ENCODE results near the gene ZNF423. TPM values are rescaled to one million over a fixed set of nuclear protein-coding genes. Genes with fewer than 3 reads are reported as not detected.

ZNF423 gene
- total and polyA plus RNA-seq, 3 experiments from 2014 or later = not detected

- Mint-ChIP-seq H3K36me3 (no peaks in the 10 kb centered on the region), H3K4me1 (no peaks in the 10 kb centered on the region), H3K9me3 (no peaks in the 10 kb centered on the region), H3K27ac (no peak overlapping the region), H3K27me3 (peaks cover 17 to 47% of the 10 kb centered on the region in 2 donors), H3K4me3 (no peak overlapping the region)
- no peak overlapping the region for H3K27ac ChIP-seq (ENCODE audit: low read depth, low read length)
- H3K36me3 ChIP-seq (ENCODE audit: insufficient read depth, low read length) = no peaks in the 10 kb centered on the region
- POLR2A ChIA-PET = no interaction called here
- H3K4me3 ChIP-seq (ENCODE audit: low read length) = no peak overlapping the region
- no peaks in the 10 kb centered on the region for H3K4me1 ChIP-seq (ENCODE audit: insufficient read depth, low read length)
- CTCF ChIA-PET = no interaction called here
- no peak for DNase-seq
- no peaks in the 10 kb centered on the region for H3K9me3 ChIP-seq (ENCODE audit: low read length)
- no peaks in the 10 kb centered on the region for H3K27me3 ChIP-seq (ENCODE audit: insufficient read depth, low read length, poor library complexity, severe bottlenecking)
Observed at GRCh38 chr16:49836668-49837067, 19.2 kb downstream of the ZNF423 start.

GRCh38 chr16:49836218-49836617 is 19.7 kb downstream of the ZNF423 start:
- POLR2A ChIA-PET = no interaction called here
- no peaks in the 10 kb centered on the region for H3K9me3 ChIP-seq (ENCODE audit: low read length)
- no peak for DNase-seq
- H3K9me3 Mint-ChIP-seq = no peaks in the 10 kb centered on the region
- H3K27ac Mint-ChIP-seq = no peak overlapping the region
- CTCF ChIA-PET = no interaction called here
- no peaks in the 10 kb centered on the region for H3K4me1 Mint-ChIP-seq
- H3K4me3 Mint-ChIP-seq = no peak overlapping the region
- H3K27me3 ChIP-seq (ENCODE audit: insufficient read depth, low read length, poor library complexity, severe bottlenecking) = no peaks in the 10 kb centered on the region
- peaks cover 17 to 45% of the 10 kb centered on the region in 2 donors for H3K27me3 Mint-ChIP-seq
- H3K36me3 ChIP-seq (ENCODE audit: insufficient read depth, low read length) = no peaks in the 10 kb centered on the region
- H3K4me1 ChIP-seq (ENCODE audit: insufficient read depth, low read length) = no peaks in the 10 kb centered on the region
- H3K4me3 ChIP-seq (ENCODE audit: low read length) = no peak overlapping the region
- no peaks in the 10 kb centered on the region for H3K36me3 Mint-ChIP-seq
- H3K27ac ChIP-seq (ENCODE audit: low read depth, low read length) = no peak overlapping the region

GRCh38 chr16:49835161-49835777 is 20.6 kb downstream of the ZNF423 start:
- Histone ChIP-seq H3K9me3 (ENCODE audit: low read length) (no peaks in the 10 kb centered on the region), H3K4me3 (ENCODE audit: low read length) (no peak overlapping the region), H3K36me3 (ENCODE audit: insufficient read depth, low read length) (no peaks in the 10 kb centered on the region), H3K4me1 (ENCODE audit: insufficient read depth, low read length) (no peaks in the 10 kb centered on the region), H3K27ac (ENCODE audit: low read depth, low read length) (no peak overlapping the region), H3K27me3 (ENCODE audit: insufficient read depth, low read length, poor library complexity, severe bottlenecking) (no peaks in the 10 kb centered on the region)
- no peak overlapping the region for H3K4me3 Mint-ChIP-seq
- no peak overlapping the region for H3K27ac Mint-ChIP-seq
- no peaks in the 10 kb centered on the region for H3K9me3 Mint-ChIP-seq
- ChIA-PET CTCF (no interaction called here), POLR2A (no interaction called here)
- H3K36me3 Mint-ChIP-seq = no peaks in the 10 kb centered on the region
- no peak for DNase-seq
- H3K4me1 Mint-ChIP-seq = no peaks in the 10 kb centered on the region
- H3K27me3 Mint-ChIP-seq = peaks cover 13 to 42% of the 10 kb centered on the region in 2 donors

- Histone ChIP-seq H3K9me3 (ENCODE audit: low read length) (no peaks in the 10 kb centered on the region), H3K36me3 (ENCODE audit: insufficient read depth, low read length) (no peaks in the 10 kb centered on the region), H3K4me1 (ENCODE audit: insufficient read depth, low read length) (no peaks in the 10 kb centered on the region), H3K4me3 (ENCODE audit: low read length) (no peak overlapping the region), H3K27ac (ENCODE audit: low read depth, low read length) (no peak overlapping the region), H3K27me3 (ENCODE audit: insufficient read depth, low read length, poor library complexity, severe bottlenecking) (no peaks in the 10 kb centered on the region)
- peaks cover 0 to 2% (median 0%) of the 10 kb centered on the region in 5 donors for H3K9me3 Mint-ChIP-seq
- CTCF ChIA-PET = no interaction called here
- H3K4me3 Mint-ChIP-seq = no peak overlapping the region
- no peak for DNase-seq
- H3K27ac Mint-ChIP-seq = no peak overlapping the region
- H3K36me3 Mint-ChIP-seq = no peaks in the 10 kb centered on the region
- POLR2A ChIA-PET = no interaction called here
- H3K4me1 Mint-ChIP-seq = no peaks in the 10 kb centered on the region
- peaks cover 10 to 41% of the 10 kb centered on the region in 2 donors for H3K27me3 Mint-ChIP-seq
Observed at GRCh38 chr16:49834531-49835151, 21.3 kb downstream of the ZNF423 start.

GRCh38 chr16:49833796-49834530 is 21.9 kb downstream of the ZNF423 start:
- H3K4me1 Mint-ChIP-seq = no peaks in the 10 kb centered on the region
- peaks cover 10 to 41% of the 10 kb centered on the region in 2 donors for H3K27me3 Mint-ChIP-seq
- Histone ChIP-seq H3K36me3 (ENCODE audit: insufficient read depth, low read length) (no peaks in the 10 kb centered on the region), H3K27ac (ENCODE audit: low read depth, low read length) (no peak overlapping the region), H3K4me3 (ENCODE audit: low read length) (no peak overlapping the region), H3K4me1 (ENCODE audit: insufficient read depth, low read length) (no peaks in the 10 kb centered on the region), H3K27me3 (ENCODE audit: insufficient read depth, low read length, poor library complexity, severe bottlenecking) (no peaks in the 10 kb centered on the region), H3K9me3 (ENCODE audit: low read length) (no peaks in the 10 kb centered on the region)
- H3K36me3 Mint-ChIP-seq = no peaks in the 10 kb centered on the region
- ChIA-PET CTCF (no interaction called here), POLR2A (no interaction called here)
- no peak overlapping the region for H3K27ac Mint-ChIP-seq
- DNase-seq = no peak
- peaks cover 0 to 2% (median 0%) of the 10 kb centered on the region in 5 donors for H3K9me3 Mint-ChIP-seq
- H3K4me3 Mint-ChIP-seq = no peak overlapping the region

GRCh38 chr16:49833085-49833484 is 22.8 kb downstream of the ZNF423 start:
- ChIA-PET POLR2A (no interaction called here), CTCF (no interaction called here)
- H3K9me3 Mint-ChIP-seq = peaks cover 0 to 2% (median 0%) of the 10 kb centered on the region in 5 donors
- peaks cover 11 to 41% of the 10 kb centered on the region in 2 donors for H3K27me3 Mint-ChIP-seq
- Histone ChIP-seq H3K4me1 (ENCODE audit: insufficient read depth, low read length) (no peaks in the 10 kb centered on the region), H3K36me3 (ENCODE audit: insufficient read depth, low read length) (no peaks in the 10 kb centered on the region), H3K9me3 (ENCODE audit: low read length) (no peaks in the 10 kb centered on the region), H3K27ac (ENCODE audit: low read depth, low read length) (no peak overlapping the region), H3K4me3 (ENCODE audit: low read length) (no peak overlapping the region), H3K27me3 (ENCODE audit: insufficient read depth, low read length, poor library complexity, severe bottlenecking) (no peaks in the 10 kb centered on the region)
- H3K27ac Mint-ChIP-seq = no peak overlapping the region
- no peaks in the 10 kb centered on the region for H3K4me1 Mint-ChIP-seq
- no peaks in the 10 kb centered on the region for H3K36me3 Mint-ChIP-seq
- DNase-seq = no peak
- no peak overlapping the region for H3K4me3 Mint-ChIP-seq

- no peaks in the 10 kb centered on the region for H3K4me1 ChIP-seq (ENCODE audit: insufficient read depth, low read length)
- ChIA-PET POLR2A (no interaction called here), CTCF (no interaction called here)
- no peaks in the 10 kb centered on the region for H3K36me3 ChIP-seq (ENCODE audit: insufficient read depth, low read length)
- peaks cover 0 to 2% (median 0%) of the 10 kb centered on the region in 5 donors for H3K9me3 Mint-ChIP-seq
- no peak overlapping the region for H3K4me3 ChIP-seq (ENCODE audit: low read length)
- H3K27me3 Mint-ChIP-seq = peaks cover 12 to 37% of the 10 kb centered on the region in 2 donors
- no peak for DNase-seq
- H3K27ac Mint-ChIP-seq = no peak overlapping the region
- H3K4me1 Mint-ChIP-seq = no peaks in the 10 kb centered on the region
- no peak overlapping the region for H3K4me3 Mint-ChIP-seq
- no peaks in the 10 kb centered on the region for H3K36me3 Mint-ChIP-seq
- no peaks in the 10 kb centered on the region for H3K27me3 ChIP-seq (ENCODE audit: insufficient read depth, low read length, poor library complexity, severe bottlenecking)
- H3K27ac ChIP-seq (ENCODE audit: low read depth, low read length) = no peak overlapping the region
- no peaks in the 10 kb centered on the region for H3K9me3 ChIP-seq (ENCODE audit: low read length)
Observed at GRCh38 chr16:49832177-49832576, 23.7 kb downstream of the ZNF423 start.

GRCh38 chr16:49830873-49831272 is 25.0 kb downstream of the ZNF423 start:
- peaks cover 4% of the 10 kb centered on the region for H3K27me3 ChIP-seq (ENCODE audit: insufficient read depth, low read length, poor library complexity, severe bottlenecking)
- Mint-ChIP-seq H3K27ac (no peak overlapping the region), H3K36me3 (no peaks in the 10 kb centered on the region), H3K9me3 (peaks cover 0 to 2% (median 0%) of the 10 kb centered on the region in 5 donors), H3K4me1 (no peaks in the 10 kb centered on the region), H3K4me3 (no peak overlapping the region), H3K27me3 (peaks cover 8 to 29% of the 10 kb centered on the region in 2 donors)
- H3K4me3 ChIP-seq (ENCODE audit: low read length) = no peak overlapping the region
- no peak overlapping the region for H3K27ac ChIP-seq (ENCODE audit: low read depth, low read length)
- H3K9me3 ChIP-seq (ENCODE audit: low read length) = no peaks in the 10 kb centered on the region
- POLR2A ChIA-PET = no interaction called here
- CTCF ChIA-PET = no interaction called here
- H3K4me1 ChIP-seq (ENCODE audit: insufficient read depth, low read length) = no peaks in the 10 kb centered on the region
- DNase-seq = no peak
- no peaks in the 10 kb centered on the region for H3K36me3 ChIP-seq (ENCODE audit: insufficient read depth, low read length)

All from CD8-positive, alpha-beta memory T cell (primary cell).